ELF-1 (cell line): ENCODE measurements around the gene MYORG.
"Not testable (repeated sequence)": the region's sequence is repeated elsewhere in the genome, so short reads cannot be mapped to it uniquely, and the experiment has no call there.

Source experiments
- DNase-seq: peaks from one replicate; pipeline ENCODE4 v3.0.0-alpha.2; 2016; ENCODE audit warnings: low read depth, low spot score

Gene MYORG

DNA sequence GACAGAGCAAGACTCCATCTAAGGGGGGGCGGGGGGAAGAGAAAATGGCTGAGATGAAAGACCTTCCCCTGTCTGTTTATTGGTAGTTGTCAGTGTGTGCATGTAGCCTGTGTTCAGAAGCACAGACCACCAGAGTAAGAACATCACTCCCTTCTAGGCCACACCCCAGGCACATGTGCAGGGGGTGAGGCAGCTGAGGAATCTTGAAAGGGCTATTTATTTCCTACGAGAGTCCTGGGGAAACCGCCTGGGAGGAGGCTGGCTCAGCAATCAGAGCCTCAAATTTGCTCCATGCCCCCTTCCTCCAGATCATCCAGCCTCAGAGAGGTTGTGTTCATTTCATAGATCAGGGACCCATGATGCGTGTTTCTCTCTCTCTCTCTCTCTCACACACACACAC lies 7.1 kb downstream of the MYORG start:
- no peak for DNase-seq

- DNase-seq, result not testable (repeated sequence)
Observed at GRCh38 chr9:34368796-34369195, 7.9 kb downstream of the MYORG start.

DNA sequence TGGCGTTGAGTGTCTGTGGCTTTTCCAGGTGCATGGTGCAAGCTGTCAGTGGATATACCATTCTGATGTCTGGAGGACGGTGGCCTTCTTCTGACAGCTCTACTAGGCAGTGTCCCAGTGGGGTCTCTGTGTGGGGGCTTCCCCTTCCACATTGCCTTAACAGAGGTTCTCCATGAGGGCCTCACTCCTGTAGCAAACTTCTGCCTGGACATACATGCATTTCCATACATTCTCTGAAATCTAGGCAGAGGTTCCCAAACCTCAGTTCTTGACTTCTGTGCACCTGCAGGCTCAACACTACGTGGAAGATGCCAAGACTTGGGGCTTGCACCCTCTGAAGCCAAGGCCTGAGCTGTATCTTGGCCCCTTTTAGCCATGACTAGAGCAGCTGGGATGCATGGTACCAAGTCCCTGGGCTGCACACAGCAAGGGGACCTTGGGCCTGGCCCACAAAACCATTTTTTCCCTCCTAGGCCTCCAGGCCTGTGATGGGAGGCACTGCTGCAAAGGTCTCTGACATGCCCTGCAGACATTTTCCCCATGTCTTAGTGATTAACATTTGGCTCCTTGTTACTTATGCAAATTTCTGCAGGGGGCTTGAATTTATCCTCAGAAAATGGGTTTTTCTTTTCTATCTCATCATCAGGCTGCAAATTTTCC lies 8.8 kb downstream of the MYORG start:
- DNase-seq, result not testable (repeated sequence)

DNA sequence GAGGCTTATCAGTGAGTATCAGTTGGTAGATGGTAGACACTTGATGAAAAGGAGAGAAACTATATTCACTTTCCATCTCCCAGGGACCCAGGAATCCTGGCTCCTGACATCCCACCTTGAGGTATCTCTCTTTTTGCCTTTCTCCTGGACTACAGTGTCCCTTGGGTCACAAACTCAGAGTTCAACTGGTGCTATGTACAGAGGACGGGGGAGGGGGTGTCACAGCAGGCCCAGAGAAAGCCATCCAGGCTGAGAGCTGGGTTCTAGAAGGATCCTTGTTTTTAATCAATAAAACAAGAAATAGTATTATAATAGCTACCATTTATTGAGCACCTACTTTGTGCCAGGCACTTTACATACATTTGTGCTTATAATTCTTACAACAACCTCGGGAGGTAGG lies 10.3 kb downstream of the MYORG start:
- DNase-seq, result no peak

DNA sequence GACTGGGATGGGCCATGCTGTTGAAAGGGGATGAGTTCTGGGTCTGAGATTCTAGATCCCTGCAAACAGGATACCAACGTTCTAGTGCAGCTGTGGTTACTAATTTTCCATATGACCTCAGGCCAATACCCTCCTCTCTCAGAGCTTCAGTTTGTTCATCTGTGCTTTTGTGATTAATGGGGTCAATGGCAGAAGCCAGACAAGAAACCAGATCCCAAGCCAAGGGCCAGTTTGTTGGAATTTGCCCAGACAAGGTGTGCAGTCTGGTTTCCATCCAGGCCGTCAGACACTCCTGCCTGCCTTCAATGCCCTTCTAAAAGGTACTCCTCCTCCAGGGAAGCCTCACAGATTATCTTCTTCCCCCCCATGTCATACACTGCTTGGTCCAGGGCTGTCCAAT lies 11.4 kb downstream of the MYORG start:
- DNase-seq, result peak; percentile 37

DNA sequence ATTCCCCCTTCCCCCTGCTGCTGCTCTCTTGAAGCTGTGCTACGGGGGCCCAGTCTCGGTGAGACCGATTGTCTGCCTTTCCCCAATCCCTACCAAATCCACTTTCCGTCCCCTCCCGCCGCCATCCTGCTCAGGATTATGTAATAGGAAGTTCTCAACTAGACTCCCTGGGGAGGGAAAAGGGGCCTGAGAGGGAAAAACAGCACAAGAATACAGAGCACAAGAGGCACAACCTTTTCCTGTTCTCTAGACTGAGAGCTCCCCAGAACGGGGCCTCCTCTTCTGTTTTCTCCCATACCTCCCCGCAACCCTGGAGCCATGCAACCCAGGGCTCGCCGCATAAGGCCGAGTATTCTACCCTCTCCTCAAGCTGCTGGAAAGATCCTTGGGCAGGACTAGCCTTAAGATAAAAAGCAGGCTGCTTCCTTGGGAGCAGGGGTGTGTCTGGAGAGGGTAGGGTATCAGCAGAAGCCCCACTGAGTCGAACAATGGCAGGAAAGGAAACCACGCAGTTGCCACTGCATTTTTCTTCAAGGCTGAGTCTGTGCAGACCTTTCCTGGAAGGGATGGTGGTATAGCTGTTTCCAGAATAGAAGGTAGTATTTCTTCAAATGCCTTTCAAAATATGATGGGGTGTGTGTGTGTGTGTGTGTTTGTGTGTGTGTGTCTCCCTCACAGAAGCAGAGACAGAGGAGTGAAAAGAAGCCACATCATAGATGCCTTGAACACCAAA lies 12.9 kb downstream of the MYORG start:
- peak; percentile 68 for DNase-seq

DNA sequence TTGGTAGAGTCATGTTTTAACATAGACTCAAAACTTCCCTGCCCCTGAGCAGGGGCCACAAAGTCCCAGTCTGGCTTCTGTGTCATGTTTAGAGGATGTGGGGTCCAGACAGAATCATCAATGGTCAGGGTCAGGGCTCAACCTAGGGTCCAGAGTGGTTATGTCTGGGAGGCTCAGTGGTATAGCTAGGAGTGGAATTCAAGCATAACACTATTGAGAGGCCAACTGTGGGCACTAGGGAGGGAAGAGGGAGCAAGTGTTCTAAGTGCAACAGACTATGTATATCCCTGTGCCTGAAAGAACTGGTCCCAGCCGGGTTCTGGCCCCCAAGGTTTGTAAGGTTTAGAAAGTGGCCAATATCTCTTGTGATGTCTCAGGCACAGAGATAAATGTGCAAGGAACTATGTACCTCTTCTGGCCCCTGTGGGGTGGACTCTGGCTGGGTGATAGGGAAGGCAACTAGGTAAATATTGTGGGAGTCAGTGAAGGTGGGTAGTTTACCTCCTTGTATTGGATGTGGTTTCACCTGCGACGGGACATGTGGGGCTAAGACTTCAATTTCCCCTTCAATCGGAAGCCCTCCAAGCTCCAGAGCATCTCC lies 14.0 kb downstream of the MYORG start:
- DNase-seq, result no peak

DNA sequence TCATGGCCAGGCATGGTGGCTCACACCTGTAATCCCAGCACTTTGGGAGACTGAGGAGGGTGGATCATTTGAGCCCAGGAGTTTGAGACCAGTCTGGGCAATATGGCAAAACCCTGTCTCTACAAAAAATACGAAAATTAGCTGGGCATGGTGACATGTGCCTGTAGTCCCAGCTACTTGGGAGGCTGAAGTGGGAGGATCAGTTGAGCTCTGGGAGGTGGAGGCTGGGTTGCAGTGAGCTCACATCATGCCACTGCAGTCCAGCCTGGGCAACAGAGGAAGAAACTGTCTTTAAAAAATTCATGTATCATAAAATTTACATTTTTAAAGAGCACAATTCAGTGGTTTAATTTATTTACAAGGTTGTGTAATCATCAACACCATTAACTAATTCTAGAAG lies 23.7 kb downstream of the MYORG start:
- DNase-seq, result not testable (repeated sequence)

- DNase-seq, result not testable (repeated sequence)
Observed at GRCh38 chr9:34352122-34352652, 24.5 kb downstream of the MYORG start.

GRCh38 chr9:34349324-34349723 lies 27.4 kb downstream of the MYORG start:
- DNase-seq, result no peak

DNA sequence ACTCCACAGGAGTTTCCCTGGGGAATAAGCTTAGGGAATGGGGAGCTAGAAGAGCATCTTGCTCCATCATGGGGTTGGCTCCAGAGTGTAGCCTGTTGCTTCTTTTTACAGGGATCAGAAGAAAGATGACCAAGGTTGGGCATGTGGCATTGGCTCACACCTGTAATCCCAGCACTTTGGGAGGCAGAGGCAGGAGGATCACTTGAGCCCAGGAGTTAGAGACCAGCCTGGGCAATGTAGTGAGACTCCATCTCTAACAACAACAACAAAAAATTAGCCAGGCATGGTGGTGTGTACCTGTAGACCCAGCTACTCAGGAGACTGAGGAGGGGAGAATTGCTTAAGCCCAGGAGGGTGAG lies 28.9 kb downstream of the MYORG start:
- no peak for DNase-seq

- no peak for DNase-seq
Observed at GRCh38 chr9:34346873-34347799, 29.6 kb downstream of the MYORG start.

GRCh38 chr9:34343605-34344004 lies 33.1 kb downstream of the MYORG start:
- DNase-seq, result no peak

DNA sequence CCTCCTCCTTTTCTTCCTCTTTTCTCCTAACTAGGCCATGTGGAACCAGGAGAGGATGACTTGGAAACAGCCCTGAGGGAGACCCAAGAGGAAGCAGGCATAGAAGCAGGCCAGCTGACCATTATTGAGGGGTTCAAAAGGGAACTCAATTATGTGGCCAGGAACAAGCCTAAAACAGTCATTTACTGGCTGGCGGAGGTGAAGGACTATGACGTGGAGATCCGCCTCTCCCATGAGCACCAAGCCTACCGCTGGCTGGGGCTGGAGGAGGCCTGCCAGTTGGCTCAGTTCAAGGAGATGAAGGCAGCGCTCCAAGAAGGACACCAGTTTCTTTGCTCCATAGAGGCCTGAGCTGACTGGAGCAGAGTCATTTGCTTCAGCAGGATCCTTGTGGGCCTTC lies 33.6 kb downstream of the MYORG start:
- no peak for DNase-seq

- DNase-seq, result no peak
Observed at GRCh38 chr9:34341659-34342295, 34.9 kb downstream of the MYORG start.

DNA sequence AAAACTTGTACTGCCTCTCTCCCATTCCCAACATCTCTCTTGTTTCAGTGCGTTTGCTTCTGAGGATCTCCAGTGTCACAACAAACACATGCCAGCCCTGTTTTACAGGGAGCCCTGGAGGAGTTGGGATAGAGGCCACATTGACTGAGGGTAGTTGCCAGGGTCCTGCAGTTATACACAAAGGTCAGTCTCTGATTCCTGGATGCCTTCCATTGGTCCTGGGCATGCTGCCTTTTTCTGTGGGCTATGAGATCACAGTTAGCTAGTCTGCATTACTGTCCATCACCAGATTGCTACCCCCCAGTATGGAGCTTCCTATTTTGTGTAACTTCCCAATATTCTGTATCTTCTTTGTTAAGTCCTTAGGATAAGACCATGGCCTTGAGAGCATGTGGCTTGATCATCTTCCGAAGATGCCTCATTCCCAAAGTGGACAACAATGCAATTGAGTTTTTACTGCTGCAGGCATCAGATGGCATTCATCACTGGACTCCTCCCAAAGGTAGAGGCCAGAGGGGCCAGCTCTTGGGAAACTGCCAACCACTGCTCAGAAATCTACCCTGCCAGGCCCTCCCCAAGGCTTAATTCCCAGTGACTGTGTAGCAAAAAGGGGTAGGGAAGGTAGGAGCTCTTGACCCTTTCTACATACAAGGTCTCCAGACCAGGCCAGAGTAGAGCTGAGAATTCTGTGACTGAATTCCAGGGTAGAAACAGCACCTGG lies 37.9 kb downstream of the MYORG start:
- DNase-seq, result no peak

- DNase-seq, result not testable (repeated sequence)
Observed at GRCh38 chr9:34338079-34338478, 38.6 kb downstream of the MYORG start.

- no peak for DNase-seq
Observed at GRCh38 chr9:34337403-34337802, 39.3 kb downstream of the MYORG start.

GRCh38 chr9:34335376-34335775 lies 41.3 kb downstream of the MYORG start:
- DNase-seq, result no peak

DNA sequence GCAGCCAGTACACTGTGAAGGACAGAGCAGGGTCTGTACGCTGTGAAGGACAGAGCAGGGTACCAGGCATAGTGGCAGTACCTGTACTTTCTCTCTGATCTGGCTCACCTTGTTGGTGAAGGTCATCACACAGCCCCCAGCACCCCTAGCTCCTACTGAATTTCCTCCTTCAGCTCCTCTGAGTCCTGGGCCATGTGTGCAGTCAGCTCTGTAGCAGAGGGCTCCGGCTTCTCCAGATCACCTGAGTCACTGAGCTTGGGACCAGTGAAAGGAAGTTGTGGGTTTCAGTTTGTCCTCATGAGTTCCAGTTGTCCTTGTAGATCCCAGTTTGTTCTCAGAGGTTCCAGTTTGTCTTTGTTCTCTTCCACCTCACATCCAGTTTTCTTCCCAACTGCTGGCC lies 41.8 kb downstream of the MYORG start:
- DNase-seq, result no peak
